HG03025 (cell line): Measurements from ENCODE around the gene LRMDA.

ENCODE experiments used
- ATAC-seq: cut with Tn5 transposase; IDR thresholded peaks from one replicate; pipeline ENCODE4 v1.9.1; 2021; ENCODE audit warnings: mild to moderate bottlenecking, moderate library complexity; ENCODE audit not compliant: unreplicated experiment, low FRiP score

The LRMDA gene

GRCh38 chr10:76152186-76152585 is 720.8 kb downstream of the LRMDA start:
- ATAC-seq, result no peak

GRCh38 chr10:76155961-76156360 is 724.5 kb downstream of the LRMDA start:
- ATAC-seq, result no peak

GRCh38 chr10:76160446-76161300 is 729.2 kb downstream of the LRMDA start:
- no peak for ATAC-seq

DNA sequence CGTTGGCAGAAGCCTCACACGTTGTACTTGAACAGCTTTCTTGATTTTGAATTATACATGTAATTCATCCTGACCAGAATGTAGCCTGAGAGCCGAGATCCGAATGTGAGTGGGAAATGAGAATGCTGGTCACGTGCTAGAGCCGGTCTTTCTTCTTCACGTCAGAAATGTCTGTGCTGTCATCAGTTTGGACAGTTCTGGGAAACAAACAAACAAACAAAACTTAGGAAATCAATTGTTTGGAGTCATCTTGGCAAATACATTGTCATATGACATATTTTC is 729.8 kb downstream of the LRMDA start:
- ATAC-seq, result no peak

DNA sequence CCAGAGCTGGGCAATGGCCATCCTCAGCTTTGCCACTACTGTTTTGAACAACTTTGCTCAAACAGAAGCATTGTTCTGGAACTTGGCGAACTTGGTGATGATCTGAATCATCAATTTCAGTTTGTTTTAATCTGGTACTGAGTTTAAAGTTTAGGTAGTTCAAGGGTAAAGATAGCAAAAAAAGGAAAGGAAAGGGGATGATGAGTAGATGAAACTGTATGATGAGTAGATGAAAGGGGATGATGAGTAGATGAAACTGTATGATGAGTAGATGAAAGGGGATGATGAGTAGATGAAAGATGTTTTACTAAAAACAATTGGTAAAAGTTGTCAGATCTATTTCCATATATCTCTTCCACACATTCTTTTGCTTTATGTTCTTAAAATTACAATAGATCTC is 737.0 kb downstream of the LRMDA start:
- ATAC-seq, result no peak

- ATAC-seq, result no peak
Observed at GRCh38 chr10:76169246-76169645, 737.8 kb downstream of the LRMDA start.

GRCh38 chr10:76172020-76172419 is 740.6 kb downstream of the LRMDA start:
- no peak for ATAC-seq

DNA sequence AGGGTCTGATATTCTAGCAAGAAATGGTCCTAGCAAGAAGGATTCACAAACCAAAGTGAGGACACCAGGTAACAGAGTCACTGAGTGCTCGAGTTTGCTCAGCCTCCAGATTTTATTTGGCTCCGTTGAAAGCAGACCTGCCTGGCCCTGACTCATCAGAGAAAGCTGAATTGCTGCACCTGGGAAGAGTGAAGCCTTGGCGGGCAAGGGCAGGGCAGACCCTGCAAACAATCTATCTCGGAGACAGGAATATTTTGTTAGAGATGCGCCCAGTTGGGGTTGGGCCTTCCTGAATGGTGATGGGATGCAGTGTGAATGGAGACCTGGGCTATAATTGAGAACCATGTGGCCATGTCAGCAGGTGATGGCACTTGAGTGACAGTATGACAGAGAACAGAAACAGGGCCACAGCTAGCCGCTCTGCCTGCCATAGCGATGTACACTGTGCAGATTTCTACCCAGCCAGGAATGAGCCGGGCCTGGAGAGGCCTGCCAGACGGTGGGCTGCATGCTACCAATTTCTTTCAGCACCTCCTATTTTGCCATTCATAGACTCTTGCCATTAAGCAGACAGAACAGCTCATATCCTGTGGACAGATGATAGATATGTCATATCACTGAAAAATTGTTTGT is 744.2 kb downstream of the LRMDA start:
- no peak for ATAC-seq

- no peak for ATAC-seq
Observed at GRCh38 chr10:76176166-76176550, 744.7 kb downstream of the LRMDA start.

- ATAC-seq, result no peak
Observed at GRCh38 chr10:76177936-76178335, 746.5 kb downstream of the LRMDA start.

DNA sequence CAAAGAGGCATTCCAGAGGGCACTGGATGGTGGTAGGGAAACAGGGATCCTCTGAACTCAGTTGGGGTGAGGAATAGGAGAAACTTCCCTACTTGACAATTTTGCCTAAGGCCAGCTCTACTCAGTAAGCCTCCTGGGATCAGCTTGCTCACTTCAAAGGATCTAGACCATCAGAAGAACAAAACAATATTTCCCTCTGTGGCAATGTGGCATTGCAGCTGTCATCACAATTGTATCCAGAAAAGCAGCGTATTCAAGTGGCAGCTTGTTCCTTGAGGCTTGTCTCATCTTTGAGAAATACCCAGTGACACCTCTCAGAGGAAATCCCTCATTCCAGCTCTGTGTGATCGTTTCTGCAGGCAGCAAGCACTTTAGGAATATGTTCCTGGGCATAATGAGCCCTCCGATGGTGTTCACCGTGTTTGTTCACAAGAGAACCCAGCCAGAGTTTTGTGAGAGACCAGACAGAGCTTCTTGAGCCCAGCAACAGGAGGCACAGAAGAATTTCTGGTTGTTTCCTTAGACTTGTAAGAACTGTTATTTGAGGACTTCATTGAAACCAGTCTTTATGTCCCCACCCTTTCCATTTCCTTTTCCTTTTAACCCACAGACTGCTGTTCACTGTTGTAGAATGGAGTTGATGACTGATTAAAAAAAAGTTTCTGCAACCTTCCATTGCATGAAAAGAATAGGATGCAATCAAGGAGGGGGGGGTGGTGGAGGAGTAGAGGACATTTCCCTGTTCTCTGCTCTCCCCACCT is 747.3 kb downstream of the LRMDA start:
- no peak for ATAC-seq

DNA sequence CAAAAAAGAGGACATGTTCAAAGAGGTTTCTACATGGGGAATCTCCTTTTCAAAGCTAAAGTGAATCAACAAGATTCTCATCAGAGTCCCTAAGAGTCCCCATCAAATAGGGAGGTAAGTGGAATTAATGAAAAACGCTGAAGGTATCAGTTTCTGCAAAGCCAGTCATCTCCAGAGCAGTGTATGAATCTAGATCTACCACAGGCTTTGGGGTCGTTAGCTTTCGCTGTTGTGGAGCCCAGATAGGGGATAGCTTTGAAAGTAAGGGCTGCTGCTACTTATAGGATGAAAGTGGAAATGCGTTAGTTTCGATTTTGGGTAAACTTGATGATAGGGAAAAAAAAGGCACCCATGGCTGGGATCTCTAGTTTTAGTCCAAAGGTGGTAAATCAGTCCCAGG is 748.4 kb downstream of the LRMDA start:
- no peak for ATAC-seq

DNA sequence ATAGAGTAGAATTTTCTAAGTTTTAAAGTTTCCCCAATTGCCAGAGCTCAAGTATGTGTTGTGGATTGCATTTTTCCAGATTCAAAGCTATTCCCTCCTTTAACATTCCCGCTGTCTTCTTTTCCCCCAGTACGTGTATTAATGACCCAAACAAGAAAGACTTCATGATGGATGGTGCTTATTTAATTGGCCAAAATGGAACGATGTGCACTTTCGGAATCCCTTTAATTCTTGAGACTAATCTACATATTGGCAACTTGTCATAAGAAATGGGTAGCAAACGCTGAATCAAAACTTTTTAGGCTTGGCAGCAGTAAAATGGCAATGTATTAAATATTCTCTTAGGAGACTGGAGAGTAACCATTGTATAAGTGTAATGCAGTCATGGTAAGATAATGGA is 753.2 kb downstream of the LRMDA start:
- ATAC-seq, result no peak

DNA sequence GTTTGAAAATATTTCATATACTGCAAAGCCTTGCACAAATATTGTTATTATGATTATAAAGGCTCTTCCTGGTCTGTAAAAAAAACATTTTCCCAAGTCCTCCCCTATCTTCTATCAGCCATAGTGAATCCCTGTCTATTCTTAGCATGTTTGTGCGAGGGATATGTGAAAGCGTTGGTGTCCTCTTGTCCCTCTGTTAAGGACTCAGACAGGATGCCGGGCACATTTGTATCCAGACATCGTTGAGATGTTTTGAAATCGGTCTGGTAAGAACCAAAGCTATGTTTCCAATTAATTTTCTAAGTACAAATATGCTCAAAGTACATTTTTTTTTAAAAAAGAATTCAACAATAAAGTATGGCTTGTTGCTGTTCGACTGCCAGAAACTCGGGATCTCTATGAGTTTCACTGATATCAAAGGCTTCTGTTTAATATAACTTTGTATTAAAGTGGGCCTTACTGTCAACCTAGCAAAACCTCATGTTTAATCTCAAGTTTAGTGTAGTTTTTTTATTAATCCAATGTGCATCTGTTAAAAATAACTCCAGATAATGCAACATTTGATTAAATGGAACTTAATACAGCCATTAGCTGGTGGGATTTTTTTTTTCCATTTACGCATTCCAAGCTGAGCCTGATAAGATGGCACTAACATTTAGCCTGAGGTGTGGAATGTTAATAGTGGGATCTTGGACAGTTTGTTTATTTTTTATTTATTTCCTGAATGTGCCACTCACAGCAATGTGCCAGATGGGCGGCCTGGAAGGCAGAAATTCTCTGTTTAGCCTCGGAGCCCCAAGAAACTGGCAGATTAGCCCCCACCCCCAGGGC is 754.3 kb downstream of the LRMDA start:
- ATAC-seq, result no peak

- ATAC-seq, result no peak
Observed at GRCh38 chr10:76188216-76188615, 756.8 kb downstream of the LRMDA start.

DNA sequence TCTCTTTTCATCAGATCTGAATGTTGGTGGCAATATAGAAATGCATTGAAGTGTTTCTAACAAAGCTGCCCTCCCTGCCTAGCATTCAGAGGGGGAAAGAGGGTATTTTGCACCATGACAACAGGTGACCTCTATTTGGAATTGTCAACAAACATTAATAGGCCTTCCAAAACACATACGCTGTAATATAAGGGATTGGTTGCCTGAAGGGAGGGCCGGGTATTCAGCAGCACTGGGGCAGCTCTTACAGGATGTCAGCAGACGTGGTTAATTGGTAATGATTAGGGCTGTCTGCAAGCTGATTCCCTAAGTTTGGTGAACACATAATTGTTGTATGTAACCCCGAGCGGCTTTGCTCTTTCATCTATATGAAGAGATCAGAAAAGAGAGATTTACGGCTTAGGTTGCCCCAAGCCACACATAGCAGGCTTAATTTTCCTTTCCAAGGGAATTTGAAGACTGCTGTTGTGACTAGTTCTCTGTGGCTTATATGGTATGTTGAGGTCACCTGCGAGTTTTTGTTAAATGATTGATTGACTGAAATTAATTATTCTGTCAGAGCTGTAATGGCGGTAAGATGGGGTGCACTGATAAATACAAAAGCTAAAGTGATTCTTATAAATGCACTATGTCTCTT is 759.3 kb downstream of the LRMDA start:
- ATAC-seq, result no peak

GRCh38 chr10:76191336-76191735 is 759.9 kb downstream of the LRMDA start:
- no peak for ATAC-seq

- ATAC-seq, result no peak
Observed at GRCh38 chr10:76192151-76192550, 760.7 kb downstream of the LRMDA start.

GRCh38 chr10:76192694-76193320 is 761.4 kb downstream of the LRMDA start:
- ATAC-seq, result no peak
